Fibroblast of villous mesenchyme (primary cell): ENCODE results near the gene CNIH1. TPM values are rescaled to one million over a fixed set of nuclear protein-coding genes. Genes with fewer than 3 reads are reported as not detected.

Source experiments
- DNase-seq: peaks from one replicate; pipeline ENCODE4 v3.0.0-alpha.2; 2010; ENCODE audit warnings: low read depth
- H3K4me3 ChIP-seq: 2 replicates; pipeline ENCODE4 v1.5.1; 2011; ENCODE audit warnings: low read depth, mild to moderate bottlenecking, low read length
- total RNA-seq: library from RNA; depleted of rRNA; stranded (reverse); fragments of >200 nt; gene quantifications from 2 replicates; pipeline ENCODE4 v1.2.3, GENCODE V29; 2012
- TF ChIP-seq, protein P1 (sequence below): IDR thresholded peaks from 2 replicates; pipeline ENCODE4 v1.5.1; 2012; ENCODE audit warnings: low read depth, mild to moderate bottlenecking, low read length; ENCODE audit not compliant: insufficient read depth

CNIH1 gene
- total RNA-seq, 1 donor: 94.1 TPM

DNA sequence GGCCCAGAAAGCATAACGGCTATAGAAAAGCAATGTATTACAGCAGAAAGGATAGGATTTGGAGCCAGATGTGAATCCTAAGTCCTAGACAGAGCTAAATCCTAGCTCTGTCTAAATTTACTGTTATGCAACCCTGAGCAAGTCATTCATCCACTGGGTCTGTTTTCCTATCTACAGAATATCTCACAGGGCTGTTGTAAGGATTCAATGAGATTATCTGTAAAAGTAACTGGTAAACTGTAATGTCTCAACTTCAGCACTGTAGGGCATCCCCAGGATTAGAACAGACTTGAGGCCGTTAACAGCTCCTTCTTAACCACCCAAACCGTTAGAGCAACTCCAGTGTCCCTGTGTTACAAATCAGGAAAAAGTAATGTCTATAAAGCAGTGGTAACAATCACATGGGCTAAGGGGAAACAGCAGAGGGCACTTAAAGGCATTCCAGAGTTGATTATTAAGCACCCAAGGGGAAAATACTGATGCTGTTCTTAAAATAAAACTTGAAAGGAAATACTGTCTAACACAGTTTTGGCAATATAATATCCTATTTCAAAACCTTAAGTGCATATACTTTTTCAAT is 37.6 kb upstream of the CNIH1 start:
- no peak overlapping the region for H3K4me3 ChIP-seq
- TF ChIP-seq, protein P1, sequence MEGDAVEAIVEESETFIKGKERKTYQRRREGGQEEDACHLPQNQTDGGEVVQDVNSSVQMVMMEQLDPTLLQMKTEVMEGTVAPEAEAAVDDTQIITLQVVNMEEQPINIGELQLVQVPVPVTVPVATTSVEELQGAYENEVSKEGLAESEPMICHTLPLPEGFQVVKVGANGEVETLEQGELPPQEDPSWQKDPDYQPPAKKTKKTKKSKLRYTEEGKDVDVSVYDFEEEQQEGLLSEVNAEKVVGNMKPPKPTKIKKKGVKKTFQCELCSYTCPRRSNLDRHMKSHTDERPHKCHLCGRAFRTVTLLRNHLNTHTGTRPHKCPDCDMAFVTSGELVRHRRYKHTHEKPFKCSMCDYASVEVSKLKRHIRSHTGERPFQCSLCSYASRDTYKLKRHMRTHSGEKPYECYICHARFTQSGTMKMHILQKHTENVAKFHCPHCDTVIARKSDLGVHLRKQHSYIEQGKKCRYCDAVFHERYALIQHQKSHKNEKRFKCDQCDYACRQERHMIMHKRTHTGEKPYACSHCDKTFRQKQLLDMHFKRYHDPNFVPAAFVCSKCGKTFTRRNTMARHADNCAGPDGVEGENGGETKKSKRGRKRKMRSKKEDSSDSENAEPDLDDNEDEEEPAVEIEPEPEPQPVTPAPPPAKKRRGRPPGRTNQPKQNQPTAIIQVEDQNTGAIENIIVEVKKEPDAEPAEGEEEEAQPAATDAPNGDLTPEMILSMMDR: no peak
- peak; percentile 78 for DNase-seq

DNA sequence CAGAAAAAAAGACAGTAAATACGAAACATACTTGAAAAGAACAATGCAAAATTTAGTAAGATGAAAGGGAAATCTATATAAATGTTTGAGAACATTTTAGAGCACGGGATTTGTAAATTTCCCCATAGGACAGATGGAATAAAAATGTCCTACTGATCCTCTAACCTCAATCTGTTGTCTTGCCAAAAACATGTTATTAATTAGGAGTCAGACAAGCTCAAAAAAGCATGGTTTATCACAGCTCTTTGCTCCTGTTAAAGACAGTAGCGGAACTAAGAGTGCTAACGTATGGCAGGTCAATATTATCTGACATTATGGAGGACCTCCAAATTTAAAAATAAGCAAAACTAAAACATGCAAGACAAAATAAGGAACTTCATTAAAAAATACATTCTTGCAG is 34.7 kb upstream of the CNIH1 start:
- DNase-seq: no peak
- H3K4me3 ChIP-seq: no peak overlapping the region
- TF ChIP-seq, protein P1: no peak

DNA sequence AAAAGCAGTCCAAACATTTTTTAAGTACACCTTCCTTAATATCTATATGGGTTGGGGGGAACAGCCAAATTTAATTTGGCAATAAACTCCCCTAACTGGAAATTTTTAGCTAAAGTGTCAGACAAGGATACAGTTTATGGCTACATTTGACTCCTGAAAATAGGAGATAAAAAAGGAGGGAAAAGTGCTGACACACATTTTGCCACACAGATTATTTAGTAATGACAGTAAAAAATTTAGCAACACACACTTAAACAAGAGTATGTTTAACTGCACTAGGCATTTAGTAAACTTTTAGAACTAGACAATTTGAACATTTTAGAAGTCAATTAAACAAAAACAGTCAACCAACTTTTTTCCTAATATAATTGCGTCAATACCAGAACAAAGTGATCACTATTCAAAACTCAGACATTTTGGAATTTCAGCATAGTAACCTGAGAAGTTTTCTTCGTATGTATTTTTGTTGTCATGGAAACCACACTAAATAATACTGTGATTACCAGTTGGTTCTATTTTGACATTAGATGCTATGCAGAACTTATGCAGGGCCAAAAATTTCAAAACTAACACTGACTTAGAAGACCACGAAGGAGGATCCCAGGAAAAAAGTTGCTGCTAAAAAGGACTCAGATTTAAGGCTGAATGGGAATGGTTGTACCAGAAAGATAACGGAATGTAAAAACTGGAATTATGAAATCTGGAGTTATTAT is 34.2 kb upstream of the CNIH1 start:
- no peak overlapping the region for H3K4me3 ChIP-seq
- TF ChIP-seq, protein P1: no peak
- peak; percentile 47 for DNase-seq

DNA sequence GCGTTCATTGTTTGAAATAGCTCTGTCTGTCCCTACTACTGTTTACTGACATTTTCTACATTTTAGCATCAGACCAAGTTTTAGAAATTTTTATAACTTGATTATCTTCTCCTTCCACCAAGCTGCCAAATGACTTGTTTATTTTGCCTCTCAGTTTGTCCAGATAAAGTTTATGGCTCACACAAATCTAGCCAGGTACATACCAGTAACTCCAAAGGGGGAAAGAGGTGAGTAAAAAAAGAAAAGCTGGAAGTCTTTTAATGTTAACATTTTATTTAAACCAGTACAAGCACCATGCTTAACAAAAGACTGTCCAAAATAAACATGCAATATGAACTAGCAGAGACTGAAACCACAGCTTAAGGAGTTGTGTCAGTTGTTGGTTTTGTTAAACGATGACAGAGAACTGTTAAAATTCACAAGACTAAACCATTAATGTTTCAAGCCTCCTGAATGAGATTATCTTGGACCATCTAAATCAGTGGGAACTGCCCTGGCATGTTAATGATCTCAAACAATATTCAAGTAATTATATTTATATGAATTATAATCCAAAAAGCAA is 33.1 kb upstream of the CNIH1 start:
- TF ChIP-seq, protein P1: no peak
- no peak overlapping the region for H3K4me3 ChIP-seq
- no peak for DNase-seq

DNA sequence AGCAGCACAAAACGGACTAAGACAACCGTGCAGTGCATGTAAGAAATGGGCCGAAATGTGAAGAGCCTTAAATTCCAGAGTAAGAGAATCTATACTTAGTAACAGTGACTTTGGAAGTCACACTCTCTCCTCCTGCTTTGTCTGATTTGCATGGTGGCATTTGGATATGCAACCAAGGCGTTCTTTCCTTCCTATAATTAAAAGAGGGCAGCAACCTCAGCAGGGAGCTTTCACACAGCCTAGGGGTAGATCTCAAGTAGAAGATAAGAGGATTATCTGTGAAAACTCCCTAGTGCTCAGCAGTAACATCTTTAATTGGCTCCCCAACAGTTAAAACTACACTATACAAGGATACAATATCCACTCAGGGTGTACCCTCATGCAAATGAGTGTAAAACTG is 31.1 kb upstream of the CNIH1 start:
- TF ChIP-seq, protein P1: no peak
- H3K4me3 ChIP-seq: no peak overlapping the region
- no peak for DNase-seq

DNA sequence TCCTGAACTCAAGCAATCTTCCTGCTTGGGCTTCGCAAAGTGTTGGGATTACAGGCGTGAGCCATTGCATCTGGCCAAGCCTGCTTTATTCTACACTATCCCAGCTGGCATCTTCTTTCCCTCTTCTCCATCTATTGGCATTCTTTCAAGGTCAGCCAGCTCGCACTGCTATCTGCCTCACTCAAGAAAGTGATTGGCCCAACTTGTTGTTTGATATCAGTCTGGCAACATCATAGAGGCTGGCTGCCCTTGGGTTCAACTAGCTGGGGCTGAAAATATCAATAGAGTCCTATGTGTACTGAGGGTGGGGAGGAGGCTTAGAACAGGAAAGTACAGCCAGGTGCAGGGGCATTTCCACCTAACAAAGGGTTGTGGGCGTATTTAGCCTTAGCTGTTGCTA is 30.5 kb upstream of the CNIH1 start:
- no peak overlapping the region for H3K4me3 ChIP-seq
- DNase-seq: no peak
- TF ChIP-seq, protein P1: no peak
